ENCODE results near the gene EBF3. TPM values are rescaled to one million over a fixed set of nuclear protein-coding genes. Genes with fewer than 3 reads are reported as not detected.

Gene EBF3
- total RNA-seq, 1 donor from 2014 or later = 0.20 TPM

GRCh38 chr10:129970465-129971364 lies 6.6 kb upstream of the EBF3 start:
- intact Hi-C loops (cut with DNase I) = loop anchor here (10.0 kb wide), 1 partner anchor 936 kb away; no protein-coding TSS in a partner anchor
- DNase-seq (no peak), ATAC-seq (no peak)
- H3K27me3 ChIP-seq = peaks cover 96% of the 10 kb centered on the region
- H3K9me3 ChIP-seq = no peaks in the 10 kb centered on the region
- TF ChIP-seq, protein P1, sequence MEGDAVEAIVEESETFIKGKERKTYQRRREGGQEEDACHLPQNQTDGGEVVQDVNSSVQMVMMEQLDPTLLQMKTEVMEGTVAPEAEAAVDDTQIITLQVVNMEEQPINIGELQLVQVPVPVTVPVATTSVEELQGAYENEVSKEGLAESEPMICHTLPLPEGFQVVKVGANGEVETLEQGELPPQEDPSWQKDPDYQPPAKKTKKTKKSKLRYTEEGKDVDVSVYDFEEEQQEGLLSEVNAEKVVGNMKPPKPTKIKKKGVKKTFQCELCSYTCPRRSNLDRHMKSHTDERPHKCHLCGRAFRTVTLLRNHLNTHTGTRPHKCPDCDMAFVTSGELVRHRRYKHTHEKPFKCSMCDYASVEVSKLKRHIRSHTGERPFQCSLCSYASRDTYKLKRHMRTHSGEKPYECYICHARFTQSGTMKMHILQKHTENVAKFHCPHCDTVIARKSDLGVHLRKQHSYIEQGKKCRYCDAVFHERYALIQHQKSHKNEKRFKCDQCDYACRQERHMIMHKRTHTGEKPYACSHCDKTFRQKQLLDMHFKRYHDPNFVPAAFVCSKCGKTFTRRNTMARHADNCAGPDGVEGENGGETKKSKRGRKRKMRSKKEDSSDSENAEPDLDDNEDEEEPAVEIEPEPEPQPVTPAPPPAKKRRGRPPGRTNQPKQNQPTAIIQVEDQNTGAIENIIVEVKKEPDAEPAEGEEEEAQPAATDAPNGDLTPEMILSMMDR (IDR thresholded peaks at IDR 0.05) = no peak
- no peaks in the 10 kb centered on the region for H3K36me3 ChIP-seq
- H3K4me3 ChIP-seq = no peak overlapping the region
- no peak overlapping the region for H3K27ac ChIP-seq
- H3K4me1 ChIP-seq = peaks cover 14% of the 10 kb centered on the region

GRCh38 chr10:129969911-129970464 lies 5.9 kb upstream of the EBF3 start:
- Histone ChIP-seq H3K36me3 (no peaks in the 10 kb centered on the region), H3K27ac (no peak overlapping the region), H3K4me1 (peaks cover 14% of the 10 kb centered on the region), H3K4me3 (no peak overlapping the region), H3K9me3 (no peaks in the 10 kb centered on the region), H3K27me3 (peaks cover 98% of the 10 kb centered on the region)
- ATAC-seq (no peak), DNase-seq (no peak)
- TF ChIP-seq, protein P1 (IDR thresholded peaks at IDR 0.05) = no peak
- intact Hi-C loops (cut with DNase I) = loop anchor here (10.0 kb wide), 1 partner anchor 935 kb away; no protein-coding TSS in a partner anchor

DNA sequence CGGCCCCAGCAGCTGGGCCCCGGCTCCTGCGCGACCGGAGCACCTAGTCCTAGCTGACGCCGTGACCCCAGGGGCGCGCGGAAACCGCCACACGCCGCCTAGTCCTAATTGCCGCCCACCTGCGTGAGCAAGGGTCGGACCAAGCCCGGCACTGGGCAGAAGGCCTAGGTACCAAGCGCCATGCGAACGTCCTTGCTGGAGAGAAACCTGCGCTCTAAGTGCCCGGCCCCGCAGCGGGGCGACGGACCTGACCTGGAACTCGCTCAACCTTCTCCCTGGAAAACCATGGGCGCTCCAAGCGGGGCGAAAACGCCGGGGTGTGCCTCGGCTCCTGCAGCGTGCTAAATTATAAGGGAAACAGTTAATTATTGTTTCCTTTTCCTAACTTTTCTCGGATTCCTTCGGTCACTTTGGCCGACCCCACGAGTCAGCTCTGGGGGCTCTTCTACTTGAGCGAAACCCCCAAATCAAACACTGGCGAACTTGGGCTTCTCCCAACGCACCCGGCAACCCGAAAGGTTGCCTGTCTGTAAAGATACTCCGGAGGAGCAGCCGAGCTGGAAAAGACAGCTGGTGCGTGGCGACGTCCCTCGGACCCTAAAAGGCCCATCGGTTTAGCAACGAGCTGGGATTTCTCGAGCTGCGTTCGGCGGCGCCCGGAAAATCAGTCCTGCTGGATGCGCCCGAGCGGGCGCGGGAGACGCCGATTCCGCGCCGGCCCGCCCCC lies 5.3 kb upstream of the EBF3 start:
- TF ChIP-seq, protein P1 (IDR thresholded peaks at IDR 0.05) = no peak
- ATAC-seq (no peak), DNase-seq (no peak)
- Histone ChIP-seq H3K36me3 (no peaks in the 10 kb centered on the region), H3K27ac (no peak overlapping the region), H3K9me3 (no peaks in the 10 kb centered on the region), H3K27me3 (peaks cover 98% of the 10 kb centered on the region), H3K4me3 (no peak overlapping the region), H3K4me1 (peaks cover 14% of the 10 kb centered on the region)
- intact Hi-C loops (cut with DNase I) = no loop called here

DNA sequence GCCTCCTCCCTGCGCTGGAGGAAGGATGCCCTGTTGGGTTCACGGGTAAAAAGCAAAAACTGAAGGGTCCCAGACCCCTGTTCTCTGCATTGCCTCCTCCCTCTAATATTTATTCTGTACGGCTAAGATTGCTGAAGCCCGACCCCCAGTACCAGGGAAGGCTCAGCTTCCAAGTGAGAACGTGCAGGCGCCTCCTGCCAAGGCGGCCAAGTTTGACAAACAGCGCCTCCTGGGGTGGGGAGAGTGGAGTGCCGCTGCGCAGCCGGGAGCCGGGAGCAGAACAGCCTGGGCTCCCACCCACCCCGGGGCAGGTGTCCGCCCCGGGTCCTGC lies 4.7 kb upstream of the EBF3 start:
- no peak overlapping the region for H3K27ac ChIP-seq
- no peaks in the 10 kb centered on the region for H3K36me3 ChIP-seq
- H3K9me3 ChIP-seq = no peaks in the 10 kb centered on the region
- peaks cover 14% of the 10 kb centered on the region for H3K4me1 ChIP-seq
- TF ChIP-seq, protein P1 (IDR thresholded peaks at IDR 0.05) = peak; percentile 42
- H3K4me3 ChIP-seq = no peak overlapping the region
- intact Hi-C loops (cut with DNase I) = no loop called here
- DNase-seq = no peak
- ATAC-seq = peak; percentile 10
- peaks cover 96% of the 10 kb centered on the region for H3K27me3 ChIP-seq

DNA sequence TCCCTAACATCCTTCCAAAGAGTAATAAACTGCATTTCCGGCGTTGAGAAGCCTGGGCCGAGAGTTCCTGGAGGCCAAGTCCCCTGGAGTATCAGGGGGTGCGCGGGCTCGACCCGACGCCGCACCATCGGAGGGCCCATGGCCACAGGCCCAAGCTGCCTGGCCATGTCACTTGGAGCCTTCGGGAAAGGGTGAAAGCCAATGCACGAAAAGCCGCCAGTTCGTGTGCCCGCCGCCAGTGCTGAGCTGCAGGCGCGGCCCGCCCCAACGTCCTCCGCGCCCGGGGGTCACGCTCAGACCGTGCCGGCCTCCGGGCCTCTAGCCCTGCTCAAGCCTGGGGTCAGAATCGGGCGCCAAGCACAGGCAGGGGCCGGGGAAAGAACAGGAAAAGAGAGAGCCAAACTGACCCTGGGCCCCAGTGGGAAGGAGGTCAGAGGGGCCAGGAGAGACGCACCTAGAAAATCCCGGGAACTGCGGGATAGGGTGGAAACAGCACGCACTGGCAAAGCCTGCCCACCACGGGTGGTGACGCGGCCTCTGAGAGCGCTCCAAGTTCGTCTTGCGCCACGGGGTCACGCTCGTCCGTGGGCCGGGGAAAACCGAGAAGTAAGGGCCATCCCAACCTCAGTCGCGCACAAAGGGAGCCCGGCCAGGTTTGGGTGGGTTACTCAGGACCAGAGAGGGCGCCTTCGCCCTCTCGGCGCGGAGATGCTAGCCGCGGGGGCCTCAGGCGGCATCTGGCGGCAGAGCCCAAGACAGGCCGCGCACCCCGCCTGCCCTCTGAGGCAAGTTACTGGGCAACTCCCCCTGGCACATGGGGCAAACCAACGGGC lies 4.2 kb upstream of the EBF3 start:
- H3K9me3 ChIP-seq = no peaks in the 10 kb centered on the region
- intact Hi-C loops (cut with DNase I) = no loop called here
- H3K4me3 ChIP-seq = no peak overlapping the region
- peaks cover 91% of the 10 kb centered on the region for H3K27me3 ChIP-seq
- H3K4me1 ChIP-seq = peaks cover 14% of the 10 kb centered on the region
- DNase-seq = no peak
- TF ChIP-seq, protein P1 (IDR thresholded peaks at IDR 0.05) = no peak
- ATAC-seq = no peak
- H3K36me3 ChIP-seq = no peaks in the 10 kb centered on the region
- no peak overlapping the region for H3K27ac ChIP-seq
